SU-DHL-6 (cell line): Measurements from ENCODE around the gene CDH7.

Source experiments
- H2AFZ ChIP-seq: fragments of 200-600 bp; sonication (generic); 2 replicates; pipeline ENCODE4 v1.6.1; 2014; ENCODE audit warnings: low read depth, mild to moderate bottlenecking, moderate library complexity, mixed read lengths, antibody characterized with exemption, low read length; ENCODE audit not compliant: severe bottlenecking
- H3F3A ChIP-seq: fragments of 200-600 bp; shearing (Covaris generic); 2 replicates; pipeline ENCODE4 v1.6.0; 2016; ENCODE audit warnings: antibody characterized with exemption, mild to moderate bottlenecking; ENCODE audit not compliant: insufficient read depth
- H3K27ac ChIP-seq: fragments of 200-600 bp; sonication (generic); 2 replicates; pipeline ENCODE4 v1.5.1; 2016; ENCODE audit warnings: low read depth, mild to moderate bottlenecking, low read length, moderate library complexity, mixed read lengths
- H3K27me3 ChIP-seq: fragments of 200-600 bp; sonication (generic), shearing (Covaris generic); 2 replicates; pipeline ENCODE4 v1.6.0; 2014; ENCODE audit warnings: mild to moderate bottlenecking, low read length
- H3K36me3 ChIP-seq: fragments of 200-600 bp; sonication (generic); 2 replicates; pipeline ENCODE4 v1.6.1; 2014; ENCODE audit warnings: mild to moderate bottlenecking, low read length, mixed read lengths
- H3K4me2 ChIP-seq: fragments of 300-600, 200-600 bp; shearing (Covaris generic), sonication (generic); 2 replicates; pipeline ENCODE4 v1.6.0; 2014; ENCODE audit warnings: low read length, low read depth, mild to moderate bottlenecking; ENCODE audit not compliant: poor library complexity, severe bottlenecking
- H3K4me3 ChIP-seq: fragments of 200-600 bp; sonication (generic); 2 replicates; pipeline ENCODE4 v1.5.1; 2014; ENCODE audit warnings: antibody characterized with exemption, low read length, mild to moderate bottlenecking, mixed read lengths; ENCODE audit not compliant: insufficient read depth, poor library complexity, severe bottlenecking
- H3K79me2 ChIP-seq: fragments of 200-600 bp; sonication (generic); 2 replicates; pipeline ENCODE4 v1.6.1; 2014; ENCODE audit warnings: mild to moderate bottlenecking, low read length, moderate library complexity; ENCODE audit not compliant: insufficient read depth
- H3K9ac ChIP-seq: fragments of 200-600 bp; sonication (generic); 2 replicates; pipeline ENCODE4 v1.7.0; 2014; ENCODE audit warnings: mild to moderate bottlenecking, low read length
- H3K9me2 ChIP-seq: fragments of 200-600 bp; sonication (generic); replicated peaks from 2 replicates; pipeline ENCODE4 v1.6.1; 2014; ENCODE audit warnings: low read length; ENCODE audit not compliant: insufficient read depth
- H3K9me3 ChIP-seq: fragments of 200-600 bp; sonication (generic); 2 replicates; pipeline ENCODE4 v1.6.1; 2014; ENCODE audit warnings: low read length, mixed read lengths; ENCODE audit not compliant: insufficient read depth
- H4K20me1 ChIP-seq: fragments of 200-600 bp; sonication (generic); 2 replicates; pipeline ENCODE4 v1.6.1; 2014; ENCODE audit warnings: low read depth, mild to moderate bottlenecking, antibody characterized with exemption, low read length, moderate library complexity, mixed read lengths
- CTCF ChIP-seq: fragments of 200-600 bp; sonication (generic); IDR thresholded peaks from one replicate; pipeline ENCODE4 v1.5.1; 2017; ENCODE audit warnings: antibody characterized with exemption, mild to moderate bottlenecking, low read length, moderate library complexity; ENCODE audit not compliant: insufficient read depth, poor library complexity, severe bottlenecking
- EZH2phosphoT487 ChIP-seq: fragments of 200-600 bp; sonication (generic), shearing (Covaris generic); conservative IDR thresholded peaks from 2 replicates; pipeline ENCODE4 v1.6.1; 2018; ENCODE audit warnings: mild to moderate bottlenecking, antibody characterized with exemption, low read length, moderate library complexity, mixed read lengths

Gene CDH7

GRCh38 chr18:65735155-65735554 is 15.7 kb upstream of the CDH7 start:
- H4K20me1 ChIP-seq: no peaks in the 10 kb centered on the region
- H3K27ac ChIP-seq: no peak overlapping the region
- H3K4me3 ChIP-seq: no peak overlapping the region
- no peak overlapping the region for H3K4me2 ChIP-seq
- no peaks in the 10 kb centered on the region for H3K27me3 ChIP-seq
- H3K36me3 ChIP-seq: no peaks in the 10 kb centered on the region
- no peak overlapping the region for H3K9ac ChIP-seq
- no peaks in the 10 kb centered on the region for H3K9me3 ChIP-seq
- H3K79me2 ChIP-seq: no peaks in the 10 kb centered on the region
- no peaks in the 10 kb centered on the region for H3F3A ChIP-seq
- TF ChIP-seq CTCF (no peak), EZH2phosphoT487 (no peak)
- H2AFZ ChIP-seq: no peak overlapping the region
- H3K9me2 ChIP-seq: no peaks in the 10 kb centered on the region

GRCh38 chr18:65737471-65737955 is 13.3 kb upstream of the CDH7 start:
- Histone ChIP-seq H3K9me3 (no peaks in the 10 kb centered on the region), H4K20me1 (no peaks in the 10 kb centered on the region), H3K27ac (no peak overlapping the region), H3K36me3 (no peaks in the 10 kb centered on the region), H3K9me2 (no peaks in the 10 kb centered on the region), H3K27me3 (no peaks in the 10 kb centered on the region), H3K4me3 (no peak overlapping the region), H3K4me2 (no peak overlapping the region), H3K79me2 (no peaks in the 10 kb centered on the region), H3F3A (no peaks in the 10 kb centered on the region), H3K9ac (no peak overlapping the region), H2AFZ (no peak overlapping the region)
- TF ChIP-seq CTCF (no peak), EZH2phosphoT487 (no peak)

- no peak overlapping the region for H3K4me2 ChIP-seq
- TF ChIP-seq EZH2phosphoT487 (no peak), CTCF (no peak)
- no peak overlapping the region for H3K27ac ChIP-seq
- no peaks in the 10 kb centered on the region for H3K79me2 ChIP-seq
- no peak overlapping the region for H3K4me3 ChIP-seq
- no peaks in the 10 kb centered on the region for H3K27me3 ChIP-seq
- no peaks in the 10 kb centered on the region for H3F3A ChIP-seq
- no peaks in the 10 kb centered on the region for H4K20me1 ChIP-seq
- no peaks in the 10 kb centered on the region for H3K36me3 ChIP-seq
- H2AFZ ChIP-seq: no peak overlapping the region
- no peak overlapping the region for H3K9ac ChIP-seq
- no peaks in the 10 kb centered on the region for H3K9me3 ChIP-seq
- no peaks in the 10 kb centered on the region for H3K9me2 ChIP-seq
Observed at GRCh38 chr18:65746936-65747335, 3.9 kb upstream of the CDH7 start.

- no peak overlapping the region for H3K4me3 ChIP-seq
- no peaks in the 10 kb centered on the region for H4K20me1 ChIP-seq
- no peaks in the 10 kb centered on the region for H3K36me3 ChIP-seq
- no peak for TF ChIP-seq CTCF
- TF ChIP-seq EZH2phosphoT487: no peak
- H2AFZ ChIP-seq: no peak overlapping the region
- no peaks in the 10 kb centered on the region for H3K9me2 ChIP-seq
- H3F3A ChIP-seq: no peaks in the 10 kb centered on the region
- H3K9ac ChIP-seq: no peak overlapping the region
- no peak overlapping the region for H3K27ac ChIP-seq
- no peaks in the 10 kb centered on the region for H3K27me3 ChIP-seq
- H3K4me2 ChIP-seq: no peak overlapping the region
- no peaks in the 10 kb centered on the region for H3K79me2 ChIP-seq
- H3K9me3 ChIP-seq: no peaks in the 10 kb centered on the region
Observed at GRCh38 chr18:65748321-65748720, 2.5 kb upstream of the CDH7 start.
